ENCODE results near the gene CLDN24.

Gene CLDN24

DNA sequence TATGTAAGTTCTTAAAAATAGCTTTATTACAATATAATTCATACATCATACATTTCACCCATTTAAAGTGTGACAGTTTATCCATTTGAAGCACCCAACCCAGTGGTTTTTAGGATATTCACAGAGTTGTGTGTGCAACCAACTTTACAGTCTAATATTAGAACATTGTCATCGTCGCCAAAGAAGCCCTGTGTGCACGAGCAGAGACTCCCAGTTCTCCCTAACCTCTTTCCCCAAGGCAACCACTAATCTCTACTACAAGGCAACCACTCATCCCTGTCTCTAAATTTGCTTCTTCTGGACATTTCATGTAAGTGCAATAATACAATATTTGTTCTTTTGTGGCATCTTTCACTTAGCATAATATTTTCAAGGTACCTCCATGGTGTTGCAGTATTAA lies 49.8 kb downstream of the CLDN24 start:
- DNase-seq = no peak

Measured in DMS53 (cell line).